Panc1 (cell line): Measurements from ENCODE around the gene MC1R. TPM values are rescaled to one million over a fixed set of nuclear protein-coding genes. Genes with fewer than 3 reads are reported as not detected.

Experiments used
- ATAC-seq: fragments of 200-7000 bp; cut with Tn5 transposase; 2 replicates; pipeline ENCODE4 v1.9.1; 2020; ENCODE audit warnings: mild to moderate bottlenecking, moderate library complexity
- BruUV-seq: library from RNA; stranded (reverse); fragments of 400-500 nt; replicated peaks from 2 replicates; lab custom pipeline; 2021; lab: Mats Ljungman, UMichigan
- CTCF ChIA-PET: fragments of 300-600 bp; sonication (Branson Sonifier 250); formaldehyde crosslinking; loops from one replicate; lab custom pipeline; 2022; ENCODE audit warnings: antibody characterized with exemption; lab: Charles Lee
- POLR2A ChIA-PET: fragments of 300-600 bp; sonication (Branson Sonifier 250); formaldehyde crosslinking; loops from one replicate; lab custom pipeline; 2022; ENCODE audit warnings: antibody characterized with exemption; lab: Charles Lee
- DNase-seq: peaks from one replicate; pipeline ENCODE4 v3.0.0-alpha.2; 2010; ENCODE audit warnings: low read depth, low spot score
- H3K27ac ChIP-seq: 2 replicates; pipeline ENCODE4 v1.5.1; 2011; ENCODE audit warnings: mild to moderate bottlenecking, low read length, inconsistent platforms
- H3K27me3 ChIP-seq: fragments of 200-500 bp; sonication (Bioruptor generic); 2 replicates; pipeline ENCODE4 v1.6.0; 2014; ENCODE audit warnings: low read length, inconsistent platforms; ENCODE audit not compliant: control insufficient read depth, insufficient read depth
- H3K36me3 ChIP-seq: fragments of 200-500 bp; sonication (Bioruptor generic); 2 replicates; pipeline ENCODE4 v1.5.1; 2014; ENCODE audit warnings: inconsistent platforms, mild to moderate bottlenecking, low read length, moderate library complexity; ENCODE audit not compliant: control insufficient read depth, insufficient read depth
- H3K4me1 ChIP-seq: 2 replicates; pipeline ENCODE4 v1.5.1; 2011; ENCODE audit warnings: inconsistent platforms, mild to moderate bottlenecking, low read length, moderate library complexity; ENCODE audit not compliant: control insufficient read depth, insufficient read depth
- H3K4me3 ChIP-seq, 2 experiments: 2 replicates each; pipeline ENCODE4 v1.5.1; 2011 to 2012; ENCODE audit warnings: low read depth in 2 of 2, low read length in 2 of 2, mild to moderate bottlenecking in 2 of 2, inconsistent platforms in 1 of 2, moderate library complexity in 1 of 2
- H3K9me3 ChIP-seq: fragments of 200-500 bp; sonication (Bioruptor generic); 2 replicates; pipeline ENCODE4 v1.5.1; 2014; ENCODE audit warnings: low read depth, mild to moderate bottlenecking, inconsistent platforms, low read length, moderate library complexity; ENCODE audit not compliant: control insufficient read depth, insufficient read depth
- POLR2AphosphoS5 ChIP-seq: IDR thresholded peaks from 2 replicates; pipeline ENCODE4 v1.6.1; 2012; ENCODE audit warnings: mild to moderate bottlenecking, low read depth, low read length, moderate library complexity
- SIN3A ChIP-seq: IDR thresholded peaks from 2 replicates; pipeline ENCODE4 v1.6.1; 2012; ENCODE audit warnings: low read depth, mild to moderate bottlenecking, low read length, moderate library complexity, borderline replicate concordance; ENCODE audit not compliant: insufficient read depth
- TCF7L2 ChIP-seq: IDR thresholded peaks from 2 replicates; pipeline ENCODE4 v1.6.1; 2011; ENCODE audit warnings: mild to moderate bottlenecking, low read depth, low read length, inconsistent platforms
- in situ Hi-C: cut with HindIII; loops from 2 replicates; pipeline ENCODE4 v1.10.0; 2016; ENCODE audit warnings: low sequenced_read_pairs, low pct_unique_long_range_greater_than_20kb
- intact Hi-C: fragments of 100-400 bp; cut with micrococcal nuclease; formaldehyde crosslinking; loops from one replicate; pipeline ENCODE4 v1.10.0; 2022; ENCODE audit not compliant: unreplicated experiment
- total RNA-seq: library from RNA; stranded (reverse); gene quantifications from one replicate; pipeline ENCODE4 v1.2.1, GENCODE V29; 2021; ENCODE audit not compliant: unreplicated experiment
- TF ChIP-seq, protein P1 (sequence below): fragments of 450-650 bp; IDR thresholded peaks from 2 replicates; pipeline ENCODE4 v1.5.1; 2017; ENCODE audit warnings: mild to moderate bottlenecking
- TF ChIP-seq, protein P2 (sequence below), 2 experiments: IDR thresholded peaks; 2 replicates each; pipeline ENCODE4 v1.6.1; 2011 to 2012; ENCODE audit warnings: low read depth in 2 of 2, control low read depth in 1 of 2, low read length in 1 of 2, mild to moderate bottlenecking in 1 of 2, moderate library complexity in 1 of 2; ENCODE audit not compliant: insufficient read depth in 1 of 2

The MC1R gene
- total RNA-seq, 1 experiment from 2014 or later: 8.7 TPM

DNA sequence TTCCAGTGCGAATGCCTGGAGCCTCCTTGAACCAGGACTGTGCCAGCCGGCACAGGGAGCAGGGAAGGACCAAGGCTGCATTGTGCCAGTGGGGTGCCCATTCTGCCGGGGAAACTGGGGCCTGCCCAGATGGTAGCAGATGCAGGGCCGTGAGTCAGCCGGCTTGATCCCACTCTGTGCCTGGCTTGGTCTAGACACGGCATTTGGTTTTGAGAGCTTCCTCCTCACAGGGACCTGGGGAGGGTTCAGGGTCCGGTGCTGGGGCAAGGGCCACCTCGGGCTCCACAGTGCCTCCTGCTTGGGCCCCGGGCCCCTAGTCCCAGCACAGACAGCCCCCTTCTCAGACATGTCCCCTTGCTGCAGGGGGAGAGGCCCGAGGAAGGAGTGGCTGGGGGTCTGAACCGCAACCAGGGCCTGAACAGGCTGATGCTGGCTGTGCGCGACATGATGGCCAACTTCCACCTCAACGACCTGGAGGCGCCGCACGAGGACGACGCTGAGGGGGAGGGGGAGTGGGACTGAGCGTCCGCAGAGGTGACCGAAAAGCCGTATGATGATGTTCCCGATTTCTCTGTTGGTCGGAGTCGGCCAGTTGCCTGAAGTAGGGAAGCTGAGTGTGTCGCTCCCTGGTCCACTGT is 7.8 kb upstream of the MC1R start:
- DNase-seq (no peak), ATAC-seq (no peak)
- BruUV-seq: no TSS peak
- no peaks in the 10 kb centered on the region for H3K9me3 ChIP-seq
- ChIA-PET POLR2A (no interaction called here), CTCF (interaction anchor here (0.7 kb wide), 2 partner anchors 27 to 921 kb away, joined by 3 to 4 read pairs; no protein-coding TSS in a partner anchor)
- H3K36me3 ChIP-seq: peaks cover 3% of the 10 kb centered on the region; the same call in 1 of the 2 replicates
- no peaks in the 10 kb centered on the region for H3K27me3 ChIP-seq
- H3K4me3 ChIP-seq: no peak overlapping the region
- intact Hi-C loops: no loop called here
- no peaks in the 10 kb centered on the region for H3K4me1 ChIP-seq
- no peak overlapping the region for H3K27ac ChIP-seq
- no peak for TF ChIP-seq TCF7L2
- TF ChIP-seq, protein P1, sequence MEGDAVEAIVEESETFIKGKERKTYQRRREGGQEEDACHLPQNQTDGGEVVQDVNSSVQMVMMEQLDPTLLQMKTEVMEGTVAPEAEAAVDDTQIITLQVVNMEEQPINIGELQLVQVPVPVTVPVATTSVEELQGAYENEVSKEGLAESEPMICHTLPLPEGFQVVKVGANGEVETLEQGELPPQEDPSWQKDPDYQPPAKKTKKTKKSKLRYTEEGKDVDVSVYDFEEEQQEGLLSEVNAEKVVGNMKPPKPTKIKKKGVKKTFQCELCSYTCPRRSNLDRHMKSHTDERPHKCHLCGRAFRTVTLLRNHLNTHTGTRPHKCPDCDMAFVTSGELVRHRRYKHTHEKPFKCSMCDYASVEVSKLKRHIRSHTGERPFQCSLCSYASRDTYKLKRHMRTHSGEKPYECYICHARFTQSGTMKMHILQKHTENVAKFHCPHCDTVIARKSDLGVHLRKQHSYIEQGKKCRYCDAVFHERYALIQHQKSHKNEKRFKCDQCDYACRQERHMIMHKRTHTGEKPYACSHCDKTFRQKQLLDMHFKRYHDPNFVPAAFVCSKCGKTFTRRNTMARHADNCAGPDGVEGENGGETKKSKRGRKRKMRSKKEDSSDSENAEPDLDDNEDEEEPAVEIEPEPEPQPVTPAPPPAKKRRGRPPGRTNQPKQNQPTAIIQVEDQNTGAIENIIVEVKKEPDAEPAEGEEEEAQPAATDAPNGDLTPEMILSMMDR: 0 out of 2 replicates have a peak, but pooled peaks have one; percentile 5
- TF ChIP-seq POLR2AphosphoS5: no peak
- TF ChIP-seq SIN3A: no peak
- in situ Hi-C loops: no loop called here

DNA sequence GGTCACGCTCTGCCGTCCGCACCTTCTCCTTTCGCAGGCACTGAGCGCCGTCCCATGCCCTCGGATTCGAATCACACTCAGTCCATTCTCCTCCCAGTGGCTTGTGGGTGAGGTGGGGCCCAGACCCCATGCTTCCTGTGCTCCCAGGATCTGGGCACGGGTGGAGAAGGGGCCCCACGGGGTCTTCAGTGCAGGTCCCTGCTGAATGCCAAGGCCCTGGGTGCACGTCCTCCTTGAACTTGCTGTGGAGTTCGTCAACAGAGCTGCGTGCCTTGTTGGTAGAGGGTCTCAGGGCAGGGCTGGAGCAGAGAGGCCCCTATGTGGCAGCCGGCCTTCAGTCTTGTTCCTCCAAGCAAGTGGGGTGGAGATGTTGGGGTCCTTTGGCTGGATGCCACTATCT is 7.3 kb upstream of the MC1R start:
- no peak for DNase-seq
- Histone ChIP-seq H3K36me3 (peaks cover 3% of the 10 kb centered on the region; the same call in 1 of the 2 replicates), H3K4me1 (no peaks in the 10 kb centered on the region), H3K27me3 (no peaks in the 10 kb centered on the region), H3K9me3 (no peaks in the 10 kb centered on the region), H3K27ac (no peak overlapping the region), H3K4me3 (no peak overlapping the region)
- TF ChIP-seq SIN3A (no peak), POLR2AphosphoS5 (no peak), TCF7L2 (no peak)
- TF ChIP-seq, protein P1: no peak
- TF ChIP-seq, protein P2, sequence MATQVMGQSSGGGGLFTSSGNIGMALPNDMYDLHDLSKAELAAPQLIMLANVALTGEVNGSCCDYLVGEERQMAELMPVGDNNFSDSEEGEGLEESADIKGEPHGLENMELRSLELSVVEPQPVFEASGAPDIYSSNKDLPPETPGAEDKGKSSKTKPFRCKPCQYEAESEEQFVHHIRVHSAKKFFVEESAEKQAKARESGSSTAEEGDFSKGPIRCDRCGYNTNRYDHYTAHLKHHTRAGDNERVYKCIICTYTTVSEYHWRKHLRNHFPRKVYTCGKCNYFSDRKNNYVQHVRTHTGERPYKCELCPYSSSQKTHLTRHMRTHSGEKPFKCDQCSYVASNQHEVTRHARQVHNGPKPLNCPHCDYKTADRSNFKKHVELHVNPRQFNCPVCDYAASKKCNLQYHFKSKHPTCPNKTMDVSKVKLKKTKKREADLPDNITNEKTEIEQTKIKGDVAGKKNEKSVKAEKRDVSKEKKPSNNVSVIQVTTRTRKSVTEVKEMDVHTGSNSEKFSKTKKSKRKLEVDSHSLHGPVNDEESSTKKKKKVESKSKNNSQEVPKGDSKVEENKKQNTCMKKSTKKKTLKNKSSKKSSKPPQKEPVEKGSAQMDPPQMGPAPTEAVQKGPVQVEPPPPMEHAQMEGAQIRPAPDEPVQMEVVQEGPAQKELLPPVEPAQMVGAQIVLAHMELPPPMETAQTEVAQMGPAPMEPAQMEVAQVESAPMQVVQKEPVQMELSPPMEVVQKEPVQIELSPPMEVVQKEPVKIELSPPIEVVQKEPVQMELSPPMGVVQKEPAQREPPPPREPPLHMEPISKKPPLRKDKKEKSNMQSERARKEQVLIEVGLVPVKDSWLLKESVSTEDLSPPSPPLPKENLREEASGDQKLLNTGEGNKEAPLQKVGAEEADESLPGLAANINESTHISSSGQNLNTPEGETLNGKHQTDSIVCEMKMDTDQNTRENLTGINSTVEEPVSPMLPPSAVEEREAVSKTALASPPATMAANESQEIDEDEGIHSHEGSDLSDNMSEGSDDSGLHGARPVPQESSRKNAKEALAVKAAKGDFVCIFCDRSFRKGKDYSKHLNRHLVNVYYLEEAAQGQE (IDR thresholded peaks at IDR 0.05; ENCODE audit: insufficient read depth in 1 of 2, low read depth in 2 of 2, low read length in 1 of 2): no peak
- BruUV-seq: no TSS peak
- ATAC-seq: no peak
- in situ Hi-C loops: no loop called here
- ChIA-PET CTCF (no interaction called here), POLR2A (no interaction called here)
- intact Hi-C loops: no loop called here
